HG03103 (cell line): Measurements from ENCODE around the gene CDHR4.

Experiments used
- ATAC-seq: cut with Tn5 transposase; IDR thresholded peaks from one replicate; pipeline ENCODE4 v1.9.1; 2021; ENCODE audit warnings: low read depth; ENCODE audit not compliant: unreplicated experiment

The CDHR4 gene

GRCh38 chr3:49747792-49748480 lies 51.7 kb downstream of the CDHR4 start:
- no peak for ATAC-seq

- ATAC-seq, result no peak
These were observed 53.7 kb downstream of the CDHR4 start for GRCh38 chr3:49745986-49746385.
